HCT116 (cell line): ENCODE data around the gene RAMP2. TPM values are rescaled to one million over a fixed set of nuclear protein-coding genes. Genes with fewer than 3 reads are reported as not detected.

Experiments used
- ATAC-seq: fragments of 200-7000 bp; cut with Tn5 transposase; 2 replicates; pipeline ENCODE4 v1.9.1; 2020; ENCODE audit warnings: mild to moderate bottlenecking, moderate library complexity
- BruUV-seq: library from RNA; stranded (reverse); fragments of 400-500 nt; replicated peaks from 2 replicates; lab custom pipeline; 2021; lab: Mats Ljungman, UMichigan
- CTCF ChIA-PET: fragments of 300-600 bp; sonication (Branson Sonifier 250); formaldehyde crosslinking; loops from one replicate; lab custom pipeline; 2021; ENCODE audit warnings: antibody characterized with exemption; lab: Charles Lee
- POLR2A ChIA-PET: fragments of 300-600, 350-600 bp; sonication (Branson Sonifier 250); formaldehyde crosslinking; loops from one replicate; lab custom pipeline; 2021; ENCODE audit warnings: antibody characterized with exemption; lab: Charles Lee
- RAD21 ChIA-PET, 2 experiments: fragments of 300-600 bp; sonication (Branson Sonifier 250); formaldehyde crosslinking; loops; one replicate each; lab custom pipeline; 2023; ENCODE audit warnings: low total read pairs in 2 of 2; ENCODE audit not compliant: uncharacterized antibody in 2 of 2, unreplicated experiment in 2 of 2, low non-redundant PET in 1 of 2; lab: Charles Lee
- DNase-seq: peaks from one replicate; pipeline ENCODE4 v3.0.0-alpha.2; 2010; ENCODE audit warnings: low read depth, low spot score
- H2AFZ ChIP-seq: fragments of 200-600 bp; shearing (Covaris generic), sonication (generic); 2 replicates; pipeline ENCODE4 v1.6.1; 2017; ENCODE audit warnings: low read depth, mixed run types, mixed read lengths, antibody characterized with exemption, low read length; ENCODE audit not compliant: poor library complexity, severe bottlenecking
- H3K27ac ChIP-seq: 2 replicates; pipeline ENCODE4 v1.5.1; 2012; ENCODE audit warnings: low read depth, low read length
- H3K27me3 ChIP-seq: fragments of 200-600 bp; sonication (generic); 2 replicates; pipeline ENCODE4 v1.6.1; 2016; ENCODE audit warnings: mixed run types, low read length, mixed read lengths; ENCODE audit not compliant: insufficient read depth
- H3K36me3 ChIP-seq, 2 experiments: fragments of 200-500 bp in 1 of 2; fragments of 200-600 bp in 1 of 2; sonication (Bioruptor generic) in 1 of 2; sonication (generic) in 1 of 2; 2 replicates each; pipeline versions ENCODE4 v1.5.1 to v1.6.1; 2014 to 2016; ENCODE audit warnings: low read length in 2 of 2, inconsistent platforms in 1 of 2, mixed read lengths in 1 of 2, mixed run types in 1 of 2; ENCODE audit not compliant: insufficient read depth in 2 of 2, control insufficient read depth in 1 of 2
- H3K4me1 ChIP-seq, 2 experiments: fragments of 200-600 bp in 1 of 2; sonication (generic) in 1 of 2; 2 replicates each; pipeline versions ENCODE4 v1.5.1 to v1.6.1; 2012 to 2017; ENCODE audit warnings: low read length in 2 of 2, inconsistent platforms in 1 of 2, mild to moderate bottlenecking in 1 of 2, mixed read lengths in 1 of 2, mixed run types in 1 of 2, moderate library complexity in 1 of 2; ENCODE audit not compliant: insufficient read depth in 2 of 2, control insufficient read depth in 1 of 2
- H3K4me2 ChIP-seq: fragments of 200-600 bp; sonication (generic); 2 replicates; pipeline ENCODE4 v1.6.1; 2017; ENCODE audit warnings: mixed run types, low read length, mixed read lengths
- H3K4me3 ChIP-seq, 2 experiments: fragments of 200-600 bp in 1 of 2; sonication (generic) in 1 of 2; replicated peaks in 1 of 2; 2 replicates each; pipeline ENCODE4 v1.5.1; 2011 to 2016; ENCODE audit warnings: low read length in 2 of 2, control low read depth in 1 of 2, low read depth in 1 of 2, mild to moderate bottlenecking in 1 of 2, mixed read lengths in 1 of 2, mixed run types in 1 of 2
- H3K79me2 ChIP-seq: fragments of 200-600 bp; sonication (generic); 2 replicates; pipeline ENCODE4 v1.6.1; 2017; ENCODE audit warnings: mild to moderate bottlenecking, mixed run types, low read length, moderate library complexity, mixed read lengths; ENCODE audit not compliant: insufficient read depth
- H3K9ac ChIP-seq: fragments of 200-600 bp; sonication (generic); 2 replicates; pipeline ENCODE4 v1.6.1; 2016; ENCODE audit warnings: low read length, mixed read lengths
- H3K9me2 ChIP-seq: fragments of 200-600 bp; sonication (generic), shearing (Covaris generic); 2 replicates; pipeline ENCODE4 v1.6.1; 2017; ENCODE audit warnings: mixed run types, mild to moderate bottlenecking, moderate library complexity; ENCODE audit not compliant: insufficient read depth
- H3K9me3 ChIP-seq, 2 experiments: fragments of 200-500 bp in 1 of 2; fragments of 200-600 bp in 1 of 2; sonication (Bioruptor generic) in 1 of 2; sonication (generic) in 1 of 2; 2 replicates each; pipeline ENCODE4 v1.6.1; 2014 to 2017; ENCODE audit warnings: low read length in 2 of 2, mixed read lengths in 2 of 2, inconsistent platforms in 1 of 2, low read depth in 1 of 2, mild to moderate bottlenecking in 1 of 2, mixed run types in 1 of 2, moderate library complexity in 1 of 2; ENCODE audit not compliant: control insufficient read depth in 1 of 2, insufficient read depth in 1 of 2
- H4K20me1 ChIP-seq: fragments of 200-600 bp; sonication (generic), shearing (Covaris generic); 2 replicates; pipeline ENCODE4 v1.6.1; 2017; ENCODE audit warnings: mixed run types, mild to moderate bottlenecking, moderate library complexity; ENCODE audit not compliant: insufficient read depth
- ATF3 ChIP-seq: IDR thresholded peaks from 2 replicates; pipeline ENCODE4 v1.6.1; 2012
- CEBPB ChIP-seq: IDR thresholded peaks from 2 replicates; pipeline ENCODE4 v1.6.1; 2012; ENCODE audit warnings: low read depth
- EGR1 ChIP-seq: IDR thresholded peaks from 2 replicates; pipeline ENCODE4 v1.6.1; 2012; ENCODE audit warnings: low read depth
- ELF1 ChIP-seq: IDR thresholded peaks from 2 replicates; pipeline ENCODE4 v1.6.1; 2012; ENCODE audit warnings: low read depth, borderline replicate concordance
- EZH2 ChIP-seq: fragments of 200-600 bp; sonication (generic); IDR thresholded peaks from 2 replicates; pipeline ENCODE4 v1.6.1; 2017; ENCODE audit warnings: antibody characterized with exemption, mixed run types
- JUND ChIP-seq: IDR thresholded peaks from 2 replicates; pipeline ENCODE4 v1.6.1; 2012
- MAX ChIP-seq: IDR thresholded peaks from 2 replicates; pipeline ENCODE4 v1.6.1; 2012
- REST ChIP-seq: IDR thresholded peaks from 2 replicates; pipeline ENCODE4 v1.6.1; 2012; ENCODE audit warnings: low read depth
- SIN3A ChIP-seq: IDR thresholded peaks from 2 replicates; pipeline ENCODE4 v1.6.1; 2012; ENCODE audit warnings: low read depth
- SP1 ChIP-seq: IDR thresholded peaks from 2 replicates; pipeline ENCODE4 v1.6.1; 2012; ENCODE audit warnings: low read depth
- YY1 ChIP-seq: IDR thresholded peaks from 2 replicates; pipeline ENCODE4 v1.6.1; 2011; ENCODE audit warnings: low read length, low read depth, moderate library complexity, mild to moderate bottlenecking; ENCODE audit not compliant: insufficient replicate concordance; ENCODE audit errors: extremely low read depth
- ZBTB33 ChIP-seq: IDR thresholded peaks from 2 replicates; pipeline ENCODE4 v1.6.1; 2011; ENCODE audit warnings: mild to moderate bottlenecking, low read length, moderate library complexity; ENCODE audit not compliant: insufficient replicate concordance; ENCODE audit errors: extremely low read depth
- ZFX ChIP-seq: fragments of 450-650 bp; IDR thresholded peaks from 2 replicates; pipeline ENCODE4 v1.6.1; 2017
- ZNF274 ChIP-seq: fragments of 200-500 bp; sonication (Bioruptor generic); IDR thresholded peaks from 2 replicates; pipeline ENCODE4 v1.6.1; 2014; ENCODE audit warnings: mild to moderate bottlenecking, low read depth, low read length, inconsistent platforms
- intact Hi-C: fragments of 100-400 bp; cut with micrococcal nuclease; formaldehyde crosslinking; loops from 2 replicates; pipeline ENCODE4 v1.10.0; 2022
- total RNA-seq: library from RNA; stranded (reverse); gene quantifications from one replicate; pipeline ENCODE4 v1.2.1, GENCODE V29; 2021; ENCODE audit not compliant: unreplicated experiment

The RAMP2 gene
- total RNA-seq, 1 experiment from 2014 or later: not detected

GRCh38 chr17:42798383-42799380, 37.7 kb downstream of the RAMP2 start, which contains the start of the genes CNTD1 and COA3 (continued):
- TF ChIP-seq ZBTB33 (peak; percentile 23), ATF3 (no peak), ZFX (peak; percentile 82), YY1 (peak; percentile 94), MAX (peak; percentile 100)

GRCh38 chr17:42803074-42803883, 42.3 kb downstream of the RAMP2 start:
- DNase-seq (no peak), ATAC-seq (no peak)
- intact Hi-C loops: no loop called here
- BruUV-seq: no TSS peak
- H3K9ac ChIP-seq: no peak overlapping the region
- no peak for TF ChIP-seq ZNF274
- no peak for TF ChIP-seq YY1
- TF ChIP-seq ZFX: no peak
- TF ChIP-seq EZH2: no peak
- no peak for TF ChIP-seq ELF1
- no peak for TF ChIP-seq SIN3A
- no peak for TF ChIP-seq CEBPB
- no peak for TF ChIP-seq SP1
- TF ChIP-seq EGR1: no peak
- no peak for TF ChIP-seq JUND
- no peak for TF ChIP-seq REST
- ChIA-PET RAD21 (no interaction called here), POLR2A (no interaction called here), CTCF (interaction anchor here (0.8 to 2.3 kb wide), 3 partner anchors 21 to 225 kb away, joined by 3 to 11 read pairs (median 5); partner anchors contain the start of gene BECN1)
- no peak overlapping the region for H3K27ac ChIP-seq
- H3K36me3 ChIP-seq: no peaks in the 10 kb centered on the region
- H4K20me1 ChIP-seq: no peaks in the 10 kb centered on the region
- no peaks in the 10 kb centered on the region for H3K4me1 ChIP-seq
- H3K79me2 ChIP-seq: no peaks in the 10 kb centered on the region
- no peaks in the 10 kb centered on the region for H3K9me2 ChIP-seq
- H3K4me3 ChIP-seq: no peak overlapping the region
- no peak overlapping the region for H2AFZ ChIP-seq
- H3K9me3 ChIP-seq: no peaks in the 10 kb centered on the region
- H3K27me3 ChIP-seq: no peaks in the 10 kb centered on the region
- no peak overlapping the region for H3K4me2 ChIP-seq
